Thoracic aorta (tissue), 2 donors: ENCODE results near the gene SNX25. TPM values are rescaled to one million over a fixed set of nuclear protein-coding genes. Genes with fewer than 3 reads are reported as not detected.
"Not testable (repeated sequence)": the region's sequence is repeated elsewhere in the genome, so short reads cannot be mapped to it uniquely, and the experiment has no call there.

Experiments used
- ATAC-seq: fragments of 150-250 bp; one replicate; pipeline ENCODE4 v1.8.0; 2017; ENCODE audit warnings: low read depth; ENCODE audit not compliant: insufficient number of reproducible peaks, low FRiP score
- DNase-seq: peaks from one replicate; pipeline ENCODE4 v3.0.0-alpha.2; 2020; ENCODE audit warnings: low spot score
- H3K27ac ChIP-seq, 2 donors: fragments of 200-600 bp; sonication (generic); 1 replicate in 1 of 2; 2 replicates in 1 of 2; pipeline ENCODE4 v1.5.1; 2016; ENCODE audit warnings: mild to moderate bottlenecking in 2 of 2, moderate library complexity in 2 of 2
- H3K27me3 ChIP-seq: fragments of 200-600 bp; sonication (generic); replicated peaks from 2 replicates; pipeline ENCODE4 v1.6.0; 2016; ENCODE audit warnings: mild to moderate bottlenecking; ENCODE audit not compliant: insufficient read depth
- H3K36me3 ChIP-seq: fragments of 200-600 bp; sonication (generic); one replicate; pipeline ENCODE4 v1.5.1; 2016
- H3K4me1 ChIP-seq, 2 donors: fragments of 200-600 bp; sonication (generic); 1 replicate in 1 of 2; 2 replicates in 1 of 2; pipeline versions ENCODE4 v1.5.1 to v1.6.0; 2016; ENCODE audit warnings: low read depth in 2 of 2, mild to moderate bottlenecking in 1 of 2; ENCODE audit not compliant: control insufficient read depth in 1 of 2
- H3K4me3 ChIP-seq: fragments of 200-600 bp; sonication (generic); 2 replicates; pipeline ENCODE4 v1.5.1; 2016; ENCODE audit warnings: mild to moderate bottlenecking
- H3K9me3 ChIP-seq: fragments of 200-600 bp; sonication (generic); 2 replicates; pipeline ENCODE4 v1.5.1; 2016
- CTCF ChIP-seq: fragments of 200-600 bp; sonication (generic); IDR thresholded peaks from one replicate; pipeline ENCODE4 v1.5.1; 2019; ENCODE audit warnings: antibody characterized with exemption
- total RNA-seq, 2 donors: library from RNA; depleted of rRNA; stranded (reverse); fragments of >200 nt; gene quantifications; one replicate each; pipeline versions ENCODE4 v1.1.0 to v1.2.3, GENCODE V29; 2016

Gene SNX25
- total RNA-seq, 2 donors from 2014 or later = 31.3 to 38.0 TPM

DNA sequence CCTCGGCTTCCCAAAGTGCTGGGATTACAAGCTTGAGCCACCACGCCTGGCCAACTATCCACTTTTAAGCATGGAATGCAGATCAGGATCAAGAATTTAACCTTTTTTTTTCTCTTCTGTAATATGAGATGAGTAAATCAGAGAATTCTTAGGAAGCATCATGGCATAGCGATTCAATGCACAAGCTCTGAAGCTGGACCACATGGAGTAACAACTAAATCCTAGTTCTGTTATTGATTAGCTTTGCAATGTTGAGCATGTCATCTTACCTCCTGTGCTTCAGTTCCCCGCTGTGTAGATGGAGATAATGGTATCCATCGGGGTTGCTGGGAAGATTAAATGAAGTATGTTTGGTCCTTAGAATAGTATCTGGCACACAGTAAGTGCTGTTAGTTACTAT lies 1.9 kb upstream of the SNX25 start:
- ATAC-seq = no peak
- Histone ChIP-seq H3K4me3 (no peak overlapping the region), H3K27ac (no peak overlapping the region), H3K9me3 (no peaks in the 10 kb centered on the region), H3K27me3 (no peaks in the 10 kb centered on the region), H3K4me1 (peaks cover 16 to 33% of the 10 kb centered on the region in 2 donors), H3K36me3 (no peaks in the 10 kb centered on the region)
- TF ChIP-seq CTCF = no peak
- DNase-seq = no peak

DNA sequence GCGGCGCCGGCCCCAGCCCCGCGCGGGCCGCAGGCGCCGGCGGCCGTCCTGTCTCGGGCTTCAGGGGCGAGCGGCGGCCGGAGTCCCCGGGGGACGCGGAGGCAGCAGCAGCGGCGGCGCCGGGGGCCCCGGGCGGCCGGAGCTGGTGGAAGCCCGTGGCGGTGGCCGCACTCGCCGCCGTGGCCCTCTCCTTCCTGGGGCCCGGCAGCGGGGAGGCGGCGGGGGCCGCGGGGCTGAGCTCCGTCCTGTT lies 379 bp downstream of the SNX25 start:
- not testable (repeated sequence) for H3K27me3 ChIP-seq, H3K9me3 ChIP-seq, H3K36me3 ChIP-seq, DNase-seq
- peak; percentile 7 for ATAC-seq
- Histone ChIP-seq H3K4me1 (peaks cover 11 to 25% of the 10 kb centered on the region in 2 donors), H3K4me3 (peak overlapping the region; percentile 73), H3K27ac (peak overlapping the region; percentile 78 to 92)

GRCh38 chr4:185210102-185210981 lies 944 bp downstream of the SNX25 start:
- Histone ChIP-seq H3K36me3 (no peaks in the 10 kb centered on the region), H3K27ac (peak overlapping the region; percentile 78 to 92), H3K9me3 (no peaks in the 10 kb centered on the region), H3K27me3 (no peaks in the 10 kb centered on the region), H3K4me1 (peaks cover 9 to 25% of the 10 kb centered on the region in 2 donors), H3K4me3 (peak overlapping the region; percentile 73)
- TF ChIP-seq CTCF = no peak
- ATAC-seq (peak; percentile 45), DNase-seq (no peak)

DNA sequence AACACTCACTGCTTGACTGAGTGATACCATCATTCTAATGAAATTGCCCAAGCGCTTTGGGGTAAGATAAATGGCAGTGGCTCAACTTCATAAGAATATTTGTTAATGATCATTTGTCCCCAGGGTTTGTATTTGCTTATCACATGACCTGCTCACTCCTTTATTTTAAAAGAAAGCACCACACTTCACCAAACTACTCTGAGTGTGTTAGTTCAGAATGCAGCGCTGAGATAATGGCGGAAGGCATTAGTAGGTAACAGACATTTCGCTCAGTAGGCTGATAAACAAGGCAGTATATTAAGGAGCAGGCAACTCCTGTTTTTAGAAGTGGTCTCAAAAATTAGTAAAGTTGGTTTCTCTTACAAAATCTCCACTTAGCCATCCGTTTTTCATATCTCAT lies 1.6 kb downstream of the SNX25 start:
- peak overlapping the region; percentile 73 for H3K4me3 ChIP-seq
- DNase-seq (no peak), ATAC-seq (no peak)
- no peaks in the 10 kb centered on the region for H3K27me3 ChIP-seq
- H3K4me1 ChIP-seq = peaks cover 9 to 31% of the 10 kb centered on the region in 2 donors
- H3K9me3 ChIP-seq = no peaks in the 10 kb centered on the region
- no peak for TF ChIP-seq CTCF
- no peaks in the 10 kb centered on the region for H3K36me3 ChIP-seq
- peak overlapping the region; percentile 78 to 92 for H3K27ac ChIP-seq

GRCh38 chr4:185211641-185212040 lies 2.2 kb downstream of the SNX25 start:
- TF ChIP-seq CTCF = no peak
- Histone ChIP-seq H3K27me3 (no peaks in the 10 kb centered on the region), H3K4me1 (peaks cover 9 to 38% of the 10 kb centered on the region in 2 donors), H3K4me3 (peak overlapping the region; percentile 73), H3K27ac (peak overlapping the region in 1 of 2 donors; percentile 78), H3K9me3 (no peaks in the 10 kb centered on the region), H3K36me3 (no peaks in the 10 kb centered on the region)
- ATAC-seq = no peak
- no peak for DNase-seq

- no peak for TF ChIP-seq CTCF
- Histone ChIP-seq H3K9me3 (no peaks in the 10 kb centered on the region), H3K27ac (no peak overlapping the region), H3K36me3 (no peaks in the 10 kb centered on the region), H3K27me3 (no peaks in the 10 kb centered on the region), H3K4me1 (peaks cover 9 to 47% of the 10 kb centered on the region in 2 donors), H3K4me3 (no peak overlapping the region)
- ATAC-seq = no peak
- no peak for DNase-seq
Observed at GRCh38 chr4:185212581-185212980, 3.2 kb downstream of the SNX25 start.
